Smooth muscle cell of the umbilical artery (primary cell): ENCODE measurements around the gene NGLY1. TPM values are rescaled to one million over a fixed set of nuclear protein-coding genes. Genes with fewer than 3 reads are reported as not detected.

Experiments used
- total RNA-seq: library from RNA; depleted of rRNA; stranded (reverse); fragments of >200 nt; gene quantifications from 2 replicates; pipeline ENCODE4 v1.2.3, GENCODE V29; 2014

The NGLY1 gene, protein sequence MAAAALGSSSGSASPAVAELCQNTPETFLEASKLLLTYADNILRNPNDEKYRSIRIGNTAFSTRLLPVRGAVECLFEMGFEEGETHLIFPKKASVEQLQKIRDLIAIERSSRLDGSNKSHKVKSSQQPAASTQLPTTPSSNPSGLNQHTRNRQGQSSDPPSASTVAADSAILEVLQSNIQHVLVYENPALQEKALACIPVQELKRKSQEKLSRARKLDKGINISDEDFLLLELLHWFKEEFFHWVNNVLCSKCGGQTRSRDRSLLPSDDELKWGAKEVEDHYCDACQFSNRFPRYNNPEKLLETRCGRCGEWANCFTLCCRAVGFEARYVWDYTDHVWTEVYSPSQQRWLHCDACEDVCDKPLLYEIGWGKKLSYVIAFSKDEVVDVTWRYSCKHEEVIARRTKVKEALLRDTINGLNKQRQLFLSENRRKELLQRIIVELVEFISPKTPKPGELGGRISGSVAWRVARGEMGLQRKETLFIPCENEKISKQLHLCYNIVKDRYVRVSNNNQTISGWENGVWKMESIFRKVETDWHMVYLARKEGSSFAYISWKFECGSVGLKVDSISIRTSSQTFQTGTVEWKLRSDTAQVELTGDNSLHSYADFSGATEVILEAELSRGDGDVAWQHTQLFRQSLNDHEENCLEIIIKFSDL
- total RNA-seq: 32.1 and 43.6 TPM in 2 replicates

GRCh38 chr3:25782938-25783660 lies at the start of gene NGLY1:
NGLY1 (minus strand) TSS chr3:25783443; CDS start chr3:25783390, 53 bp downstream.

GRCh38 chr3:25789596-25790556 lies 6.6 kb upstream of the NGLY1 start, which contains the start of gene OXSM:
OXSM (plus strand) TSS chr3:25790090; CDS start chr3:25791021, 931 bp downstream.

Other genes starting within 250 kb of the NGLY1 start
- 78.1 and 133 TPM in 2 replicates for gene TOP2B, start 118.5 kb downstream of the NGLY1 start, total RNA-seq
- gene OXSM, start 6.6 kb upstream of the NGLY1 start, total RNA-seq: 11.0 and 14.0 TPM in 2 replicates